ENCODE results near the gene MAST4. TPM values are rescaled to one million over a fixed set of nuclear protein-coding genes. Genes with fewer than 3 reads are reported as not detected.

MAST4 gene
- total and polyA plus RNA-seq, 5 donors: 18.9 to 71.5 (median 52.4) TPM

DNA sequence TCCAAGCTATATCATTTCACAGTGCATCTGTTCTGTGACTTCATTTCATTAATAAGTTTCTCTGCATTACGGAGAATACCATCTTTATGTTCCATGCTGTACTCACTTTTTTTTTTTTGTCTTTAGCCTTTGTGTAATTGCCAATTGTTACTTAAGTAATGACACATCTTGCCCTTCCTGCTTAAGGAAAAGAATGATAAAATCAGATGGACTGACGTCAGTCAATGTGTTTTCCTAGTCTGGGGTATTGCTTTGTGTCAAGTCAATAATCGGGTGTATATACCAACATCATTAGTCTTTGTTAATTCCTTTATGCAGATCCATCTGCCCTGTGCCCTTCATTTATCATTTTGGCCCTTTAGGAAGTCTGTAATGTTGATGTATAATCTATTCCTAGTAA is 466.9 kb downstream of the MAST4 start:
- WGBS: 74% methylated on average over 3 of the region's 3 CpGs
- H3K27me3 ChIP-seq (ENCODE audit: control insufficient read depth, insufficient read depth): no peaks in the 10 kb centered on the region
- H3K9me3 ChIP-seq (ENCODE audit: control insufficient read depth, low read length): no peaks in the 10 kb centered on the region
- H3K4me1 ChIP-seq (ENCODE audit: control insufficient read depth, insufficient read depth, low read length): peaks cover 5% of the 10 kb centered on the region
- ATAC-seq (peak in 1 of 2 donors; percentile 74), DNase-seq (no peak)
- no peak overlapping the region for H3K4me3 ChIP-seq (ENCODE audit: low read length)
- no peak overlapping the region for H3K27ac ChIP-seq (ENCODE audit: low read length)
- intact Hi-C loops (cut with DNase I): no loop called here

DNA sequence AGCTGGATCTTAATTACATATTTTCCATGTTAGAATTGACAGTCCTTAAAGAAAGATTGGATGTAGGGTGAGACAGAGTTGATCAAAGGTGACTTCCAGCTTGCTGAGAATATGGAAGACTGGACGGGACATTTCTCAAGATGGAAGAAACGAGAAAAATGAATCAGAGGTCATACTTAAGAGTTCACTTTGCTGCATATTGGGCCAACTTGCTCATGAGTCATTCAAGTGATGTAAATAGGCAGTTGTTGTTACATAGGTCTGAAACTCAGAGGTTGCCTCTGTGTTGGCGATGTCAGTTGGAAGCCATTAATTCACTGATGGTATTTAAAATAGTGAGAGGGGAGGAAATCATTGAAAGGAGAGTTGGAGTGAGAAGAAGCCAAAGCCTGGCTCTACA is 467.6 kb downstream of the MAST4 start:
- ATAC-seq (no peak), DNase-seq (no peak)
- Histone ChIP-seq H3K4me3 (ENCODE audit: low read length) (no peak overlapping the region), H3K9me3 (ENCODE audit: control insufficient read depth, low read length) (no peaks in the 10 kb centered on the region), H3K27ac (ENCODE audit: low read length) (no peak overlapping the region), H3K27me3 (ENCODE audit: control insufficient read depth, insufficient read depth) (no peaks in the 10 kb centered on the region), H3K4me1 (ENCODE audit: control insufficient read depth, insufficient read depth, low read length) (peaks cover 5% of the 10 kb centered on the region)
- intact Hi-C loops (cut with DNase I): no loop called here
- 93% methylated on average over 3 of the region's 3 CpGs for WGBS

DNA sequence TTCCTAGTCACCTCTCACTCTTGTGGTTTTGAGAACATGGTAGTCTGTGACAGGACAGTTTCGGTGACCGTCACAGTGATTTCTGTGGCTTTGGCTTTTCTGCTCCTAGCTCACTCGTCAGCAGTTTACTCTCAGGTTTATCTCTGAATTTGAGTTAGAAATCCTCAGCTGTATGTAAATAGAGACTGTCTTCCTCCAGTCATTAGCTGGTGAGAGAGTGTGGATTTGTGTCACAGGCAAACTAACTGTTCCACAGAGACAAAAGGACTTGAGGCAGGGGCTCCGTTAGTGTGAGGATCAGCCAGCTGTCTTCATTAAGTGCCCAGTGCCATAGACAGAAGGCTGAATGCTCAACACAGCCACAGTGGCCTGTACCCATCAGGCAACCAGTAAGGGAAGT is 469.0 kb downstream of the MAST4 start:
- DNase-seq (no peak), ATAC-seq (peak in 1 of 2 donors; percentile 22)
- Histone ChIP-seq H3K4me1 (ENCODE audit: control insufficient read depth, insufficient read depth, low read length) (peaks cover 8% of the 10 kb centered on the region), H3K9me3 (ENCODE audit: control insufficient read depth, low read length) (no peaks in the 10 kb centered on the region), H3K27me3 (ENCODE audit: control insufficient read depth, insufficient read depth) (no peaks in the 10 kb centered on the region), H3K4me3 (ENCODE audit: low read length) (no peak overlapping the region), H3K27ac (ENCODE audit: low read length) (no peak overlapping the region)
- WGBS: 75% methylated on average over 4 of the region's 4 CpGs
- intact Hi-C loops (cut with DNase I): no loop called here

GRCh38 chr5:67065696-67066095 is 469.5 kb downstream of the MAST4 start:
- no peak for DNase-seq
- WGBS: 84% methylated on average over 1 of the region's 1 CpG
- Histone ChIP-seq H3K27me3 (ENCODE audit: control insufficient read depth, insufficient read depth) (no peaks in the 10 kb centered on the region), H3K27ac (ENCODE audit: low read length) (no peak overlapping the region), H3K4me1 (ENCODE audit: control insufficient read depth, insufficient read depth, low read length) (peaks cover 8% of the 10 kb centered on the region), H3K9me3 (ENCODE audit: control insufficient read depth, low read length) (no peaks in the 10 kb centered on the region), H3K4me3 (ENCODE audit: low read length) (no peak overlapping the region)
- intact Hi-C loops (cut with DNase I): no loop called here
- ATAC-seq: no peak

- DNase-seq (no peak), ATAC-seq (peak in 1 of 2 donors; percentile 41)
- 27% methylated on average over 1 of the region's 1 CpG for whole genome bisulfite sequencing
- intact Hi-C loops (cut with DNase I): no loop called here
- Histone ChIP-seq H3K27me3 (ENCODE audit: control insufficient read depth, insufficient read depth) (no peaks in the 10 kb centered on the region), H3K27ac (ENCODE audit: low read length) (no peak overlapping the region), H3K4me1 (ENCODE audit: control insufficient read depth, insufficient read depth, low read length) (peaks cover 8% of the 10 kb centered on the region), H3K4me3 (ENCODE audit: low read length) (no peak overlapping the region), H3K9me3 (ENCODE audit: control insufficient read depth, low read length) (no peaks in the 10 kb centered on the region)
Measured at GRCh38 chr5:67066815-67067214, 470.6 kb downstream of the MAST4 start.

- no peaks in the 10 kb centered on the region for H3K27me3 ChIP-seq (ENCODE audit: control insufficient read depth, insufficient read depth)
- DNase-seq: peak; percentile 29 to 63 (median 59)
Measured at GRCh38 chr5:67073045-67073680, 477.0 kb downstream of the MAST4 start.

DNA sequence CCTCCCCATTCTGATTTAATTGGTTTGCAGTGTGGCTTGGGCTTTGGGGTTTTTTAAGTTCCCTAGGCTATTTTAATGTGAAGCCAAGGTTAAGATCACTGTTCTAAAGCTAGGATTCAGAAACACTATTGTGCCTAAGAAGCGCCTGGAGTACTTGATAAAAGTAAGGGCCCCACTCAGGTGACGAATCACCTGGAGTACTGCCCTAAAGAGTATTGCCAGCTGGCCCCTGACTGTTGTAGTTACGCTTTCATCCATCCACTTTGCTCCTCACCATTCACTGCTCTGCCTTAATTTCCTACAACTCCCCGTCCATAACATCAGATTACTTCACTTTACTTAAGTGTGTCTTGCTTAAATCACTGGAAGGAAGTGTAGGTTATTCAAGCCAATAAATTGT is 481.1 kb downstream of the MAST4 start:
- whole genome bisulfite sequencing: 92% methylated on average over 4 of the region's 4 CpGs
- H3K4me1 ChIP-seq (ENCODE audit: control insufficient read depth, insufficient read depth, low read length): peaks cover 7% of the 10 kb centered on the region
- ATAC-seq: no peak

More at GRCh38 chr5:67073045-67073680, 477.0 kb downstream of the MAST4 start:
- Histone ChIP-seq H3K27ac (ENCODE audit: low read length) (no peak overlapping the region), H3K4me3 (ENCODE audit: low read length) (no peak overlapping the region), H3K9me3 (ENCODE audit: control insufficient read depth, low read length) (no peaks in the 10 kb centered on the region), H3K4me1 (ENCODE audit: control insufficient read depth, insufficient read depth, low read length) (peaks cover 11% of the 10 kb centered on the region)
- intact Hi-C loops (cut with DNase I): no loop called here
- peak in 1 of 2 donors; percentile 31 for ATAC-seq
- WGBS: 68% methylated on average over 3 of the region's 3 CpGs

DNA sequence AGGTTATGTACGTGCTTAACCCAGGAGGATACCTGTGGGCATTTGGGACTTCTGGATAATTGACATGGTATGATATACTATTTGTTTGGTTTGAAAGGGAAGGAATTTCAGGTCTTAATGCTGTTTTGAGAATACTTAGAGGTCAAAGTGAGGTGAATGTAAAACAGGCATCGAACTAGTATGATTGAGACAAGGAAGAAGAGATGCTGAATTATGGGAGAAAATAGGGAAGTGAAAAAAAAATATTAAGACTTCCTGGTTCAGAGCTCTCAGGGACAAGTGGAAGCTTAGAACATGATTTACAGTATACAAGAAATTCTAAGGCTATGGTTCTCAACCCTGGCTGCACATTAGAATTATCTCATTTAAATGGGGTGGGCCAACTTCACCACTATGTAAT is 485.1 kb downstream of the MAST4 start:
- no peak overlapping the region for H3K27ac ChIP-seq (ENCODE audit: low read length)
- DNase-seq: no peak
- intact Hi-C loops (cut with DNase I): no loop called here
- peaks cover 2% of the 10 kb centered on the region for H3K4me1 ChIP-seq (ENCODE audit: control insufficient read depth, insufficient read depth, low read length)
- ATAC-seq: no peak
- 90% methylated on average over 2 of the region's 2 CpGs for WGBS
- no peak overlapping the region for H3K4me3 ChIP-seq (ENCODE audit: low read length)
- H3K27me3 ChIP-seq (ENCODE audit: control insufficient read depth, insufficient read depth): no peaks in the 10 kb centered on the region
- no peaks in the 10 kb centered on the region for H3K9me3 ChIP-seq (ENCODE audit: control insufficient read depth, low read length)

More for the DNA sequence above, 481.1 kb downstream of the MAST4 start:
- H3K27me3 ChIP-seq (ENCODE audit: control insufficient read depth, insufficient read depth): no peaks in the 10 kb centered on the region
- intact Hi-C loops (cut with DNase I): no loop called here
- no peak for DNase-seq
- H3K4me3 ChIP-seq (ENCODE audit: low read length): no peak overlapping the region
- no peak overlapping the region for H3K27ac ChIP-seq (ENCODE audit: low read length)
- H3K9me3 ChIP-seq (ENCODE audit: control insufficient read depth, low read length): no peaks in the 10 kb centered on the region

GRCh38 chr5:67082941-67083340 is 486.7 kb downstream of the MAST4 start:
- Histone ChIP-seq H3K4me1 (ENCODE audit: control insufficient read depth, insufficient read depth, low read length) (peaks cover 6% of the 10 kb centered on the region), H3K27ac (ENCODE audit: low read length) (no peak overlapping the region), H3K27me3 (ENCODE audit: control insufficient read depth, insufficient read depth) (no peaks in the 10 kb centered on the region), H3K4me3 (ENCODE audit: low read length) (no peak overlapping the region), H3K9me3 (ENCODE audit: control insufficient read depth, low read length) (no peaks in the 10 kb centered on the region)
- no peak for DNase-seq
- 77% methylated on average over 1 of the region's 1 CpG for WGBS
- ATAC-seq: no peak
- intact Hi-C loops (cut with DNase I): loop anchor here in 1 of 4 donors (2.0 kb wide), 1 partner anchor 36 kb away; no protein-coding TSS in a partner anchor

DNA sequence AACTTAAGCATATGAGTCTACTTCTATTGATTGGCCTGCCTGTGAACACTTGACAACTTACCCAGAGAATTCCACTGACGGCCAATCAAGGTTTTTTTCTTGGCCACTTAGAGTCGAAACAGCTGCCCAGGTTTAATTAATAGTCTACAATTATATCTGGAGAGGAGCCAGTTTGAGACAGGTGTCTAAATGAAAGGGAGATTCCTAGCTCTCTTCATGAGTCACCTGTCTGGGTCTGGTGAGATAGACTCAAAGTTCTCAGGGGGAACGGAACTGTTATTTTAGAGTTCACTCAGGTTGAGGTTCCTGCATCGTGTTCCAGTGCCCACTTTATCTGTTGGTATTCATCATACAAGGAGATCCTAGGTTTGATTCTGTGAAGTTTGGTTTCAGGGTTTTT is 489.4 kb downstream of the MAST4 start:
- DNase-seq (no peak), ATAC-seq (no peak)
- Histone ChIP-seq H3K4me3 (ENCODE audit: low read length) (no peak overlapping the region), H3K27me3 (ENCODE audit: control insufficient read depth, insufficient read depth) (no peaks in the 10 kb centered on the region), H3K9me3 (ENCODE audit: control insufficient read depth, low read length) (no peaks in the 10 kb centered on the region), H3K4me1 (ENCODE audit: control insufficient read depth, insufficient read depth, low read length) (peaks cover 9% of the 10 kb centered on the region), H3K27ac (ENCODE audit: low read length) (no peak overlapping the region)
- WGBS: 90% methylated on average over 4 of the region's 4 CpGs
- intact Hi-C loops (cut with DNase I): no loop called here

- Histone ChIP-seq H3K4me1 (ENCODE audit: control insufficient read depth, insufficient read depth, low read length) (peaks cover 7% of the 10 kb centered on the region), H3K4me3 (ENCODE audit: low read length) (no peak overlapping the region), H3K27ac (ENCODE audit: low read length) (no peak overlapping the region), H3K9me3 (ENCODE audit: control insufficient read depth, low read length) (no peaks in the 10 kb centered on the region), H3K27me3 (ENCODE audit: control insufficient read depth, insufficient read depth) (no peaks in the 10 kb centered on the region)
- 72% methylated on average over 4 of the region's 4 CpGs for WGBS
- DNase-seq: no peak
- peak; percentile 46 to 58 for ATAC-seq
- intact Hi-C loops (cut with DNase I): no loop called here
Measured at GRCh38 chr5:67089200-67089725, 493.1 kb downstream of the MAST4 start.

All from right cardiac atrium (tissue), 5 donors.